ENCODE measurements around the gene FAM117A. TPM values are rescaled to one million over a fixed set of nuclear protein-coding genes. Genes with fewer than 3 reads are reported as not detected.

The FAM117A gene
- total and polyA plus RNA-seq, 2 of the 8 experiments (the other 6 are each of a cell fraction or from before 2014, with no cell fraction given) = 28.4 to 45.7 TPM

DNA sequence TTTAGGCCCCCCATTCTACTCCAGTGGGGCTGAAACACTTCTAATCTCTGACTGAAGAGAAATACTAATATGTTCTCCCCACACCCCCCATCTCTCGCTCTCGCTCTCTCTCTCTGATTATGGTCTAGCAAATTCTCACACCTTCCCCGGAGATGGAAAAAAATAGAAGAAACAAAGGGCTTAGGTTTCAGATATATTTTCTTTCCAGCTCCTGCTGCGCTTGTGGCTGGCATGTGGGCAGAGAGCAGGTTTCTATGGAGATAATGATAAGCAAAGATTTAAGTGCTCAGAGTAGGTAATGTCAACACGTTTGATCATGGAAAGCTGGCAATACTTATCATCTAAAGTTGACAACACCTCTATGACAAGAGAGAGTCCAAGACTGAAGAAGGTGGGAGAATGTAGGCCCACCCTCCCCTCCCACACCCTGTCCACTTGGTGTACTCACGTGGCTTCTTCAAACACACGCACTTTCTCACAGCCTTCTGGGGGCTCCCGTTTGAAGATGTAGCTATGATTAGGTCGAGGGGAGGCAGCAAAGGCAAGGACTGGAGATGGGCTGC lies 48.1 kb downstream of the FAM117A start (continued):
- TF ChIP-seq POLR2AphosphoS5 (IDR thresholded peaks at IDR 0.05; ENCODE audit: low read depth, low read length) = no peak

All from H1 (cell line).